Measurements from ENCODE around the gene MFSD12. TPM values are rescaled to one million over a fixed set of nuclear protein-coding genes. Genes with fewer than 3 reads are reported as not detected.
"Not testable (repeated sequence)": the region's sequence is repeated elsewhere in the genome, so short reads cannot be mapped to it uniquely, and the experiment has no call there.

Gene MFSD12
- total RNA-seq, 3 donors from 2014 or later, result 25.0 to 43.6 (median 36.8) TPM

GRCh38 chr19:3508771-3509535, 48.4 kb downstream of the MFSD12 start:
- H3K9me3 ChIP-seq, result no peaks in the 10 kb centered on the region
- TF ChIP-seq, protein P1, sequence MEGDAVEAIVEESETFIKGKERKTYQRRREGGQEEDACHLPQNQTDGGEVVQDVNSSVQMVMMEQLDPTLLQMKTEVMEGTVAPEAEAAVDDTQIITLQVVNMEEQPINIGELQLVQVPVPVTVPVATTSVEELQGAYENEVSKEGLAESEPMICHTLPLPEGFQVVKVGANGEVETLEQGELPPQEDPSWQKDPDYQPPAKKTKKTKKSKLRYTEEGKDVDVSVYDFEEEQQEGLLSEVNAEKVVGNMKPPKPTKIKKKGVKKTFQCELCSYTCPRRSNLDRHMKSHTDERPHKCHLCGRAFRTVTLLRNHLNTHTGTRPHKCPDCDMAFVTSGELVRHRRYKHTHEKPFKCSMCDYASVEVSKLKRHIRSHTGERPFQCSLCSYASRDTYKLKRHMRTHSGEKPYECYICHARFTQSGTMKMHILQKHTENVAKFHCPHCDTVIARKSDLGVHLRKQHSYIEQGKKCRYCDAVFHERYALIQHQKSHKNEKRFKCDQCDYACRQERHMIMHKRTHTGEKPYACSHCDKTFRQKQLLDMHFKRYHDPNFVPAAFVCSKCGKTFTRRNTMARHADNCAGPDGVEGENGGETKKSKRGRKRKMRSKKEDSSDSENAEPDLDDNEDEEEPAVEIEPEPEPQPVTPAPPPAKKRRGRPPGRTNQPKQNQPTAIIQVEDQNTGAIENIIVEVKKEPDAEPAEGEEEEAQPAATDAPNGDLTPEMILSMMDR (IDR thresholded peaks at IDR 0.05), result no peak
- ATAC-seq (no peak), DNase-seq (no peak)
- H3K4me1 ChIP-seq (ENCODE audit: low read depth), result peaks cover 15% of the 10 kb centered on the region
- no peak overlapping the region for H3K4me3 ChIP-seq
- intact Hi-C loops (cut with DNase I, micrococcal nuclease), result no loop called here
- no peaks in the 10 kb centered on the region for H3K36me3 ChIP-seq (ENCODE audit: low read depth)

DNA sequence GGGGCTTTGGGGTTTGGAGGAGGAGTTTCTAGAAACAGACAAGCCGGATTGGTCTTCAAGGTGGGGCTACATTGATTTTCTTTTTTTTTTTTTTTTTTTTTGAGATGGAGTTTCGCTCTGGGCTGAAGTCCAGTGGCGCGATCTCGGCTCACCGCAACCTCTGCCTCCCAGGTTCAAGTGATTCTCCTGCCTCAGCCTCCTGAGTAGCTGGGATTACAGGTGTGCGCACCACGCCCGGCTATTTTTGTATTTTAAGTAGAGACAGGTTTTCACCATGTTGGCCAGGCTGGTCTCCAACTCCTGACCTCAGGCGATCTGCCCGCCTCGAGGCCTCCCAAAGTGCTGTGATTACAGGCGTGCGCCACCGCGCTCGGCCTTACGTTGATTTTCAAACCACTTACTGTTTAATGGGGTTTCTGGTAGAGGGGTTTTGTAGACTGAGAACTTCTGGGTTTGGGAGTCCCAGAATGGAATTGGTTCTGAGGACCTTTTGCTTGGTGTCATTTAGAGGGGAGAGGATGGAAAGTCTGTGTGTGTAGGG, 49.2 kb downstream of the MFSD12 start:
- DNase-seq; H3K36me3 ChIP-seq (ENCODE audit: low read depth); H3K9me3 ChIP-seq; ATAC-seq; H3K4me3 ChIP-seq; intact Hi-C loops (cut with DNase I, micrococcal nuclease): not testable (repeated sequence)
- peaks cover 15% of the 10 kb centered on the region for H3K4me1 ChIP-seq (ENCODE audit: low read depth)

GRCh38 chr19:3507371-3508120, 49.8 kb downstream of the MFSD12 start:
- Histone ChIP-seq H3K4me3 (no peak overlapping the region), H3K36me3 (ENCODE audit: low read depth) (no peaks in the 10 kb centered on the region), H3K4me1 (ENCODE audit: low read depth) (peaks cover 15% of the 10 kb centered on the region), H3K9me3 (no peaks in the 10 kb centered on the region)
- ATAC-seq (no peak), DNase-seq (peak in 2 of 3 donors; percentile 41 to 58)
- intact Hi-C loops (cut with DNase I, micrococcal nuclease), result no loop called here
- TF ChIP-seq, protein P1 (IDR thresholded peaks at IDR 0.05), result no peak

- DNase-seq (peak; percentile 51 to 84 (median 61)), ATAC-seq (peak; percentile 1)
- intact Hi-C loops (cut with DNase I, micrococcal nuclease), result no loop called here
- peaks cover 15% of the 10 kb centered on the region for H3K4me1 ChIP-seq (ENCODE audit: low read depth)
- TF ChIP-seq, protein P1 (IDR thresholded peaks at IDR 0.05), result no peak
- H3K36me3 ChIP-seq (ENCODE audit: low read depth), result no peaks in the 10 kb centered on the region
- no peaks in the 10 kb centered on the region for H3K9me3 ChIP-seq
- H3K4me3 ChIP-seq, result peak overlapping the region; percentile 95
Measured at GRCh38 chr19:3506384-3507340, 50.7 kb downstream of the MFSD12 start.

DNA sequence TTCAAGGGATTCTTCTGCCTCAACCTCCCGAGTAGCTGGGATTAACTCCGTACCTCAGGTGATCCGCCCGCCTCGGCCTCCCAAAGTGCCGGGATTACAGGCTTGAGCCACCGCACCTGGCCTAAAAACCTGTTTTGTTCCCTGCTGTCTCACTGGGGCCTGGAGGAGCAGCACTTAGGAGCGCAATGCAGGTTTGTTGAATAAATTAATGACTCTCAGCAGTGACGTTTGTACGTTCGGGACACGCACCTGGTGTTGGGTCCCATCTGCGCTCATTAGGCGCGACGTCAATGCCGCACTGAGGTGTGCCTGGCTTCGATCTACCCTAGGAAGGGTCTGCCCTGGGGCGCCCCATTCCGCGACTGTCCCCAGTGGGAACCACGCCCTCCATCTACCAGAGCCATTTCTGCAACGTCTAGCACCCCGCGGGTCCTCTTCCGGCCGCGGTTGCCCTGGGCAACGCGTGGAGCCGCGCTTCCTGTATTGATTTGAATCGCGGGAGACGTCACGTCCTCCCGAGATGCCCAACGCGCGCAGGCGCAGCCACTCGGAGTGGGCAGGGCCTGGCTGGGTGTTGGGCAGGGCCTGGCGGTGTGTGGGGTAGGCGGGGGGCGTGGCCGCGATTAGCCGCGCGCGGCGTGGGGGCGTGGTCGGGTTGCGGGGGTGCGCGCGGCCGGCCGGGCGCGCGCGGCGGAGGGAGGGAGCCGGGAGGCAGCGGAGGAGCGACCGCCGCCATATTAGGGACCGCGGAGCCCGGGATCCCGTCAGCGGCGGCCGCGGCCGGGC, 51.6 kb downstream of the MFSD12 start, which contains the start of gene FZR1:
Gene FZR1 (plus strand): TSS at position 714 of the 786 bp plus-strand sequence. CDS start 16,679 bp downstream, outside the sequence.
- H3K36me3 ChIP-seq (ENCODE audit: low read depth), result no peaks in the 10 kb centered on the region
- DNase-seq (peak; percentile 99 to 100 (median 100)), ATAC-seq (peak; percentile 97)
- H3K4me3 ChIP-seq, result peak within 1 kb of the TSS; percentile 95
- intact Hi-C loops (cut with DNase I, micrococcal nuclease), result no loop called here
- TF ChIP-seq, protein P1 (IDR thresholded peaks at IDR 0.05), result no peak
- H3K9me3 ChIP-seq, result no peaks in the 10 kb centered on the region
- H3K4me1 ChIP-seq (ENCODE audit: low read depth), result peaks cover 19% of the 10 kb centered on the region

Data from mucosa of descending colon (tissue), 3 donors.